Activated naive CD4-positive, alpha-beta T cell treated with anti-CD3 and anti-CD28 coated beads, Interleukin-2, amount 50 U/mL, for 72 hours (primary cell): Measurements from ENCODE around the gene ACTN1. TPM values are rescaled to one million over a fixed set of nuclear protein-coding genes. Genes with fewer than 3 reads are reported as not detected.

ENCODE experiments used
- ATAC-seq, 2 donors: fragments of 150-1000 bp; cut with Tn5 transposase; 2 replicates each; pipeline ENCODE4 v1.10.0; 2021; ENCODE audit warnings: mild to moderate bottlenecking in 2 of 2, moderate library complexity in 2 of 2
- DNase-seq, 2 donors: peaks; one replicate each; pipeline ENCODE4 v3.0.0; 2021 to 2022; ENCODE audit warnings: low spot score in 2 of 2
- H3K27ac Mint-ChIP-seq, 2 donors: one replicate each; pipeline ENCODE4 v1.8.0; 2022; ENCODE audit warnings: mild to moderate bottlenecking in 2 of 2, mixed read lengths in 2 of 2
- H3K36me3 Mint-ChIP-seq, 2 donors: one replicate each; pipeline ENCODE4 v1.8.0; 2022; ENCODE audit warnings: mixed read lengths in 2 of 2
- H3K9me3 Mint-ChIP-seq, 2 donors: one replicate each; pipeline ENCODE4 v1.8.0; 2022; ENCODE audit warnings: mixed read lengths in 2 of 2
- total RNA-seq, 2 donors: library from RNA; stranded (reverse); gene quantifications; one replicate each; pipeline ENCODE4 v1.2.3, GENCODE V29; 2022

The ACTN1 gene
- total RNA-seq, 2 donors from 2014 or later = 106 to 120 TPM

GRCh38 chr14:68925373-68925772 lies 53.7 kb downstream of the ACTN1 start:
- DNase-seq (no peak), ATAC-seq (no peak)
- H3K27ac Mint-ChIP-seq = peak overlapping the region in 1 of 2 donors; percentile 28
- peaks cover 13 to 17% of the 10 kb centered on the region in 2 donors for H3K9me3 Mint-ChIP-seq
- H3K36me3 Mint-ChIP-seq = peaks cover 20 to 42% of the 10 kb centered on the region in 2 donors

GRCh38 chr14:68924186-68925158 lies 54.6 kb downstream of the ACTN1 start:
- DNase-seq (no peak), ATAC-seq (peak in 1 of 2 donors; percentile 34)
- Mint-ChIP-seq H3K36me3 (peaks cover 20 to 44% of the 10 kb centered on the region in 2 donors), H3K27ac (peak overlapping the region; percentile 28 to 95), H3K9me3 (peaks cover 13 to 17% of the 10 kb centered on the region in 2 donors)

DNA sequence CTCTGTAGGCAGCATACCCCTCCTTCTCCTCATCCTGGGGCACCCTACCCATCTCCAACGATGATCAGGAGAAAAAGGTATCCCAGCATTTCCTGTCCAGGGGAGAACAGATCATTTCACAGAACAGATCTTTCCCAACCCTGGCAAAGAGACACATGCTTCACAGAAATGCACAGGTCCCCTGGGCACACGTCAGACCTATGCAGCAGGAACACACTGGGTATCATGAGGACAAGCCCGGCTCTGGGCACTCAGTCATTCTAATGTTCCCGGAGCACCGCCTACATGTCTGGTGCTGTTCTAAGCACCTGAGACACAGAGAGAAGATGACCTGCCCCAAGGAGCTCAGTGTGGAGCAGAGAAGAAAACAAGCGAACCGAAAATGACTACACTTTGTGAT lies 56.2 kb downstream of the ACTN1 start:
- H3K36me3 Mint-ChIP-seq = peaks cover 20 to 53% of the 10 kb centered on the region in 2 donors
- ATAC-seq = no peak
- H3K27ac Mint-ChIP-seq = peak overlapping the region; percentile 63 to 88
- no peak for DNase-seq
- H3K9me3 Mint-ChIP-seq = peaks cover 13 to 17% of the 10 kb centered on the region in 2 donors

- no peak for DNase-seq
- peaks cover 12 to 14% of the 10 kb centered on the region in 2 donors for H3K9me3 Mint-ChIP-seq
- H3K36me3 Mint-ChIP-seq = peaks cover 24 to 47% of the 10 kb centered on the region in 2 donors
- no peak for ATAC-seq
- H3K27ac Mint-ChIP-seq = no peak overlapping the region
These were observed 56.9 kb downstream of the ACTN1 start for GRCh38 chr14:68922201-68922621.

- peak overlapping the region in 1 of 2 donors; percentile 18 for H3K27ac Mint-ChIP-seq
- ATAC-seq (no peak), DNase-seq (no peak)
- H3K36me3 Mint-ChIP-seq = peaks cover 27 to 47% of the 10 kb centered on the region in 2 donors
- peaks cover 7 to 8% of the 10 kb centered on the region in 2 donors for H3K9me3 Mint-ChIP-seq
These were observed 57.4 kb downstream of the ACTN1 start for GRCh38 chr14:68921666-68922065.

GRCh38 chr14:68921049-68921448 lies 58.1 kb downstream of the ACTN1 start:
- DNase-seq (no peak), ATAC-seq (no peak)
- H3K36me3 Mint-ChIP-seq = peaks cover 21 to 46% of the 10 kb centered on the region in 2 donors
- peaks cover 3 to 4% of the 10 kb centered on the region in 2 donors for H3K9me3 Mint-ChIP-seq
- peak overlapping the region; percentile 10 to 22 for H3K27ac Mint-ChIP-seq

DNA sequence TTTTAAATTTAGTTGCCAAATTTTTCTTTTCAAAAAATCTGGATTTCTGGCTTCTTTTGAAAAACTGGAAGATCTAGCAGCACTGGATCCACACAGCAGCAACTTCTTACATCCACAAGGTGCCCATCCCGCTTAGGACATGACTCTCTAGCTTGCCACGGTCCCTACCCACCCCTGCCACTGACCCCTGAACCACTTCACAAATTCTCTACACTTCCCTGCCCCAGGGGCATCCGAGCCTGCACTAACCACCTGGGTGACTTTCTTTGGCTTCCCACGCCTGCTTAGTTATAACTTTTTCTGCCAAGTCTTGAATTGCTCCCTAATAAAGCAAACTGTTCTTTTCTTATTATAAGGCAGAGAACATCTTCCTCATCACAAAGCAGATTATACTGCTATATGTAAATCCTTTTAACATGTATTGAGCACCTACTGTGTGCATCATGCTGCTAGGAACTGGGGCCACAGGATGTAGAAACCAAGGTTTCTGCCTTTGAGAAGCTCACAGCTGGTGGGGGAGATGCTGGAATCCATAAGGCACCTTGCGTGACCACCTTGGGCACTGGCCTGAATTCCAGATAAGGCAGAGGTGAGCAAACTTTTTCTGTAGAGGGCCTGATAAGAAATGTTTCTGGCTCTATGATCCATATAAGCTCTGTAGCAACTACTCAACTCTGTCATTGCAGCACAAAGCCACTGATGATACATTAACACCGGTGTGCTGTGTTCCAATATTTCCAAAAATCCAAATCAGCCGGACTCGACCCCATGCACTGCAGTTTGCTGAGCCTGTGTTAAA lies 59.8 kb downstream of the ACTN1 start:
- peak overlapping the region; percentile 25 to 68 for H3K27ac Mint-ChIP-seq
- no peak for ATAC-seq
- peaks cover 14 to 36% of the 10 kb centered on the region in 2 donors for H3K36me3 Mint-ChIP-seq
- no peaks in the 10 kb centered on the region for H3K9me3 Mint-ChIP-seq
- DNase-seq = no peak

GRCh38 chr14:68918612-68919011 lies 60.5 kb downstream of the ACTN1 start:
- no peaks in the 10 kb centered on the region for H3K9me3 Mint-ChIP-seq
- H3K27ac Mint-ChIP-seq = peak overlapping the region; percentile 68 to 86
- no peak for ATAC-seq
- no peak for DNase-seq
- H3K36me3 Mint-ChIP-seq = peaks cover 14 to 34% of the 10 kb centered on the region in 2 donors

GRCh38 chr14:68916358-68916941 lies 62.7 kb downstream of the ACTN1 start:
- ATAC-seq = no peak
- H3K9me3 Mint-ChIP-seq = no peaks in the 10 kb centered on the region
- DNase-seq = no peak
- H3K36me3 Mint-ChIP-seq = peaks cover 17 to 32% of the 10 kb centered on the region in 2 donors
- peak overlapping the region in 1 of 2 donors; percentile 79 for H3K27ac Mint-ChIP-seq

GRCh38 chr14:68913516-68913915 lies 65.6 kb downstream of the ACTN1 start:
- Mint-ChIP-seq H3K9me3 (no peaks in the 10 kb centered on the region), H3K36me3 (peaks cover 19 to 29% of the 10 kb centered on the region in 2 donors), H3K27ac (no peak overlapping the region)
- DNase-seq (no peak), ATAC-seq (no peak)

- peak; percentile 85 to 93 for ATAC-seq
- peak overlapping the region in 1 of 2 donors; percentile 64 for H3K27ac Mint-ChIP-seq
- DNase-seq = peak in 1 of 2 donors; percentile 87
- no peaks in the 10 kb centered on the region for H3K9me3 Mint-ChIP-seq
- H3K36me3 Mint-ChIP-seq = peaks cover 11 to 24% of the 10 kb centered on the region in 2 donors
These were observed 67.4 kb downstream of the ACTN1 start for GRCh38 chr14:68911594-68912227.

DNA sequence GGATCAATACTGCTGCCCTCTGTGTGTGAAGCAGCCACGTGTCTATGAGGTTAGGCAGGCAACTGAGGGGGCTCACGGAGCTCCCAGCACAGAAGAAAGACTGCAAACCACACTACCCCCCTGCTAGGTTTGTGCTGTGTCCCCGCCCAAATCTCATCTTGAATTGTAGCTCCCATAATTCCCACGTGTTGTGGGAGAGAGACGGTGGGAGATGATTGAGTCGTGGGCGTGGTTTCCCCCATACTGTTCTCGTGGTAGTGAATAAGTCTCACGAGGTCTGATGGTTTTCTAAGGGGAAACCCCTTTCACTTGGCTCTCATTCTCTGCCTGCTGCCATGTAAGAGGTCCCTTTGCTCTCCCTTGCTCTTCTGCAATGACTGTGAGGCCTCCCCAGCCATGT lies 68.6 kb downstream of the ACTN1 start:
- ATAC-seq = peak; percentile 55 to 80
- no peak for DNase-seq
- H3K36me3 Mint-ChIP-seq = peaks cover 8 to 15% of the 10 kb centered on the region in 2 donors
- no peaks in the 10 kb centered on the region for H3K9me3 Mint-ChIP-seq
- peak overlapping the region; percentile 67 to 77 for H3K27ac Mint-ChIP-seq

DNA sequence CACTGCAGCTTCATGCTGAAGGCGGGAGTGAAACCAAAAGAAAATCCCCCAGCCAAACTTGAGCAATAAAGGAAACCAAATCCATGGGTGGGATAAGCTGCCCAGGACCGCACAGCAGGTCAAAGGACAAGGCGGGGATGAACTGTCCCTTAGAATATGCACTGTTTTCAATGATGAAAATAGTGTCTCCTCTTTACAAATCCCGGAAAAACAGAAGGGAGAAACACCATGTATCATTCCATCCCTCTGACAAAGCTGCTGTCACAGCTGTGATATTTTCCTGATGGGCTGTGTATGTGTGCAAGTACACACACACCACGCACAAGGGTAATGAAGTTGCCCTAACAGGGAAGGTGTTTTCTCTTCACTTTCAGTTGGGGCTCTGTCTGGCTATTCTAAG lies 70.3 kb downstream of the ACTN1 start:
- Mint-ChIP-seq H3K36me3 (peaks cover 5 to 20% of the 10 kb centered on the region in 2 donors), H3K27ac (no peak overlapping the region), H3K9me3 (no peaks in the 10 kb centered on the region)
- ATAC-seq (no peak), DNase-seq (no peak)

DNA sequence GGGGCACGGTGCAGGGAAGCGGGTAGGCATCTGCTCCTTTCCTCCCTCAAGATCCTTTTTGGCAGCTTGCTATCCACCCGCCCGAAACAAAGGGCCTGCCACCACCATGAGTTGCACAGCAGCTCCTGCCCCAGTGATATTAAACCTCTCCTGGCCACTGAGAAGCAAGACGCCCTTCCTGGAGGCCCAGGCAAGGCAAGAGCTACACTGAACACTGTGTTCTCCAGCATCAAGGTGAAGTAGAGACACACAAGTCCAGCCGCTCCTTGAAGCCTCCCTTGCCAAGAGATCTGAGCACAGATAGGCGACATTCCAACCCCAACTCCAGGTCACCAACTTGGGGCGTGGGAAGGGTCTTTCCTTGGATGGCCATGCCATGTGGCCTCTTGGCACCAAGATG lies 70.9 kb downstream of the ACTN1 start:
- H3K36me3 Mint-ChIP-seq = peaks cover 5 to 20% of the 10 kb centered on the region in 2 donors
- no peaks in the 10 kb centered on the region for H3K9me3 Mint-ChIP-seq
- no peak for DNase-seq
- H3K27ac Mint-ChIP-seq = no peak overlapping the region
- no peak for ATAC-seq

- H3K27ac Mint-ChIP-seq = no peak overlapping the region
- ATAC-seq = no peak
- H3K36me3 Mint-ChIP-seq = peaks cover 2 to 16% of the 10 kb centered on the region in 2 donors
- DNase-seq = no peak
- no peaks in the 10 kb centered on the region for H3K9me3 Mint-ChIP-seq
These were observed 72.7 kb downstream of the ACTN1 start for GRCh38 chr14:68906439-68906838.
